CD4-positive, alpha-beta T cell treated with Interleukin-15 for 1 hour (primary cell): ENCODE data around the gene PRPF38A.

Source experiments
- DNase-seq: peaks from one replicate; pipeline ENCODE4 v3.0.0-alpha.2; 2020

Gene PRPF38A

DNA sequence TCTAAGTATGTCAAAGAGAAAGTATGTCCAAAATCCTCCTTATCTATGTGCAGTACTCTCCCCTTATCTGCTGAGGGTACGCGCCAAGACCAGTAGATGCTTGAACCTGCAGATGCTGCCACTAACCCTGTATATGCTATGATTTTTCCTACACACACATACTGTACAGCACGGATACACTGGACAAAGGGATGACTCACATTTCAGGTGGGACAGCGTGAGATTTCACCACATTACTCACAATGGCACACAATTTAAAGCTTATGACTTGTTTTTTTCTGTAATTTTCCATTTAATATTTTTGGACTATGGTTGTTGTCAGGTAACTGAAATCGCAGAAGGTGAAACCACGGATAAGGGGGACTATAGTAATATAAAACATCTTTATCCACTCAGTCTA is 4.3 kb upstream of the PRPF38A start:
- DNase-seq = no peak

DNA sequence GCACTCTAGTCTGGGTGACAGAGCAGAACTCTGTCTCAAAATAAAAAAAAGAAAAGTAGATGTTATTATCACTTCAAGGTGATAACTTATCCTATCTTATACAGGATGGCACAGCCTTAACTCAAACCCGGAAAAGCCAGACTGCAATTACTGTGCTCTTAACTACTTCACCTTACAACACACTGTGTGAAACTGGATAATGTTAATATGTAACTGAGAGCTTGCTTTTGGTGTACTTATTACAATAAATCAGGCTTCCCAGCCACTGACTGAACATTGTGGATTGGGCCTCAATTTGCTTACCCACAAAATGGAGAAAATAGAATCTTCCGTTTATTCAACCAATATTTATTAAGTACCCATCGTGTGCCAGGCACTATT is 1.6 kb upstream of the PRPF38A start:
- DNase-seq = no peak

DNA sequence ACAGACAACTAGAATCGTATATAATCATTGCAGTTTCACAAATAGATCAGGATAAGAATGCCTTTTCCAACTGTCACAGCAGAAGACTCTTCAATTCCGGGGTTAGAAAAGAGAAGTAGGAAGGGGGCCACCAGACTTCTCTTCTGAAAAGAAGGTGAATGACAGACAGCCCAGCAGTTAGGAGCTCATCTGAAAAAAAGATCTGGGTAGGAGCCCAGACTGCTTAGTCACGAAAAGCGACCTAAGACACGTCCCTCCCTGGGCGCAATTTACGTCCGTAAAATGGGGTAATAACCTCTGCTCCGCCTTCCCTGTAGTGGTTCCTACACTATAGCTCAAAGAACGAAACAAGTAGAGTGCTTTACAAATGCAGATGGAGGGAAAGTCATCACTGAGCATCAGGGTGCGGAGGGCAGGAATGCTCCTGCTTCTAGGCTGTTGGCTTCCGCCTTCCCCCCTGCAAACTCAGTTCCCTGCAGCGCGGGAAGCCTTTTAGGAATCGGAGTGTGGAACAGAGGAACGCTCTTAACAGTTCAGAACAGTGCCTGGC is 761 bp upstream of the PRPF38A start:
- DNase-seq = peak; percentile 35

DNA sequence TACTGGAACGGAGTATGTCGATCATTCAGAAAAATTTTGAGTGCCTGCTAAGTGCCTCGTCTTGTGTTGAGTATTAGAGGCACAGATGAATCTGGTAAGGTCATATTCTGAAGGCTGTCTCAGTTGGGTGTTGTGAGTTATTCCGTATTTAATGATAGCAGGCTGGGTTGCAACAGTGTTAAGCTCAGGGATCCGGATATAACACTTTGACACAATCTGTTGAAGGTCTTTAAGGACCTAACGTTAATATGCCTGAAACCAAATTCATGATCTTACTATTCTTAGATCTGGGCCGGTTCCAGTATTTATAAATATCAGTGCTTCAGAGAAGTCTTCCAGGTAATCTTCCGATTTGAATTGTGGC is 555 bp downstream of the PRPF38A start:
- no peak for DNase-seq

DNA sequence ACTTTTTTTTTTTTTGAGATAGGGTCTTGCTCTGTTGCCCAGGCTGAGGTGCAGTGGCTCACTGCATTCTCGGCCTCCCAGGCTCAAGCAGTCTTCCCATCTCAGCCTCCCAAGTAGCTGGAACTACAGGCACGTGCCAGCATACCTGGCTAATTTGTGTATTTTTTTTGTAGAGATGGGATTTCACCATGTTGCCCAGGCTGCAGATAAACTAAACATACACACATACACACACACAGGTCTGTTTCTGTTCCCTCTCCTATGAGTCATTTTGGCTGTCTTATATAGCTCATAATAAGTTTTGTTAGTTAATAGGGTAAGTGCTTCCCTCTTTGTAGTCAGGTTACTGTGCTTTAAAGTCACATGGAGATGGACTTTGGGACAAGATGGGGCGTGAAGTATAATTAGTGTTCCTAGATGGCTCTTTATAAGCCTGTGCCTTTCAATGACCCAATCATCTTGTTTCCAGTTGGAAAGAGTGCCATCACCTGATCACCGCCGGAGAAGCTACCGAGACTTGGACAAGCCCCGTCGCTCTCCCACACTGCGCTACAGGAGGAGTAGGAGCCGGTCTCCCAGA is 9.1 kb downstream of the PRPF38A start:
- no peak for DNase-seq

DNA sequence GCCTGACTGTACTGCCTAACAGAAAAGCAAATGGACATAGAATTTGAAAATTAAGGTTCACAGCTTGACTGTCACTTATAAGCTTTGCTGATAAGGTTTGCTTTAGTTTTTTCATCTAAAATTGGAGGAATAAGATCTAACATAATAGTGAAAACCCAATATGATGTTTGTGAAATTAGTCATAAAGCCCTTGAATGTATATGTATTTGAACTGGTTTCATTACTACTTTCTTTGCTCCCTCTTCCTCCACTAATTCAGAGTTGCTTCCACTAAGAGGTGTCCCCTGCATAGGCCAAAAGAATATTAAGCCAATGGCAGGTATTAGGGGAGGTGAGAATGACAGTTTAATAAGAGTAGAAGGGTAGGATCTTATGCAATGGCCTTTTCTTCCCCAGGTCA is 10.5 kb downstream of the PRPF38A start:
- DNase-seq = no peak

DNA sequence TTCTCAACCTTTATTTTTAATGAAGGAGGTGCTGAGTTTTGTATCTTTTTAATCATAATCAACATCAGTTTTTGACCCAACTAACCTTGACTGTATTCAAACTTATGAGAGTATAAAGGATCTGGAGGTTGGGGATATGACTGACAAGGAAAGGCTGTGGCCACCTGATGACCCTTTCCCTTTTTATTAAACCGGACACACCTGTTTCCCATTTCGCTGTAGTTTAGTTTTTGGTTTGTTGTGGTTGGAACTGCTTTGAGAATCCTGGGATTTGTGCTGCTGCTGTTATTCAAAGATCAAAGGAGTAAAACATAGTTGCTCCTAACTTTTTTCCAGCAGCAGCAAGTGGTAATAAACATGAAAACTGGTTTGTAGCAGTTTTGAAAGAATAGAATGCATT is 12.4 kb downstream of the PRPF38A start:
- DNase-seq = no peak

DNA sequence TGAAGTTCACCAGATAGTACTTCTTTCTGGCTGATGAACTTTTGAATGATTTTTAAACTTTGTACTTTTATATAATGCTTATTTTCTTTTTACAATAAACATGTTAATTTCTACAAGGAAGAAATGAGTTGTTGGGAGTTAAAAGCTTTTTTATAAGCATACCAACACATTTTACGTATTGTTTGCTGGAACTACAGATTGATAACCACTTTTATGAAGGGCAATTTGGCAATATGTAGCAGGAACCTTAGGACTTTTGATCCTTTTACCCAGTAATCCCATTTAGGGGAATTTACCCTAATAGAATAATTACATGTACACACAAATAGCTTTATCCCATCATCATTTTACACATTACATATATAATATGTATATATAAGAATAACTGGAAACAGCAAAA is 16.3 kb downstream of the PRPF38A start:
- DNase-seq = no peak

DNA sequence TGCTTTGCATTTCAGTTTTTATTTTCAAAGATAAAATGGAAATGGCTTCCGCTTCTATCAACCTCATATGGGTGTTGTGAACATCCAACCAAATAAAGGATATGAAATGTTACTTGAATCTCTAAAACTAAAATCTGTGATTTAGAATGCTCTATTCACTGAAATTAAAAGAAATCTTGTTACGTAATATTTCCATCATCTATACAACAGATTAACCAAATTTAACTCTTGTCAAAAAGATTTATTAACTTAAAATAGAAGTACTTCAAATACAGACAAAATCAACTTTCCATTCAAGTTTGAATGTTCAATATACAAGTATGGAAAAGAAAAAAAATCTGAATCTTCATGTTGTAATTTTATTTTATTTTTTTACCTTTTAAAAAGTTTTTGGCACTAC is 18.7 kb downstream of the PRPF38A start:
- no peak for DNase-seq

DNA sequence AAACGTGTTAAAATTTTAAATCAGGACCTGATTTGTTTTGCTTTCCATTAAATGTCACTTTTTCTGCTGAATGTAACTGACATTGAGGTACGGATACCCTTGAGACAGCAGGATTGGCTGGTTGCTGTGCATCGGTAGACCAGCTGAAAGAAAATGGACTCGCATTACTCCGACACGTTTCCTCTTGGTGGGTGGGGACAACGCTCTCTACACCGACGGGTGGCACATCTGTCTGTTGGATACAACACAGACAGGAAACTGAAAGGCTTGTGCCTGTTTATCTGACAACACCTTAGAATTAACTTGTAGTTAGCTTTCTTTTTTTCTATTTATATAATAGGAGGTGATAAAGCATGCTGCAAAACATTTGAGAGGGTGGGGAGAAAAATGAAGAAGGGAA is 19.4 kb downstream of the PRPF38A start:
- DNase-seq = peak; percentile 77

DNA sequence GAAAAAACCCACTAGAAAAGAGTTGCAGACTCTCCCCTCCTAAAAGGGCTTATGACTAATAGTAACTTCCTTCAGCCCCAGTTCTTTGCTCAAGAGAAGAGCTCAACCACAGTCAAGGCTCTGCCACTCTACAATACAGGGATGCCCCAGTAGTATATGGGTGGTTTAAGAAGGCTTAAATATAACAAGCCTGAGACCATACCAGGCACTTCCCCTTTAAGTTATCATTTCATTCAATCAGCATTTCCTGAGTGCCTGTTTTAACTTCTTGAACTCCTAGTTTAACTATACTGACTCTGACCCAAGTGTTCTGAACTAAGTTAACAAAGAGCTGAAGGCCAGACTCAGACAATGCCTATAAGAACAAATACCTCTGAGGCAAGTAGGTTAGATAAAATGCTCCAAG is 19.8 kb downstream of the PRPF38A start:
- peak; percentile 23 for DNase-seq

DNA sequence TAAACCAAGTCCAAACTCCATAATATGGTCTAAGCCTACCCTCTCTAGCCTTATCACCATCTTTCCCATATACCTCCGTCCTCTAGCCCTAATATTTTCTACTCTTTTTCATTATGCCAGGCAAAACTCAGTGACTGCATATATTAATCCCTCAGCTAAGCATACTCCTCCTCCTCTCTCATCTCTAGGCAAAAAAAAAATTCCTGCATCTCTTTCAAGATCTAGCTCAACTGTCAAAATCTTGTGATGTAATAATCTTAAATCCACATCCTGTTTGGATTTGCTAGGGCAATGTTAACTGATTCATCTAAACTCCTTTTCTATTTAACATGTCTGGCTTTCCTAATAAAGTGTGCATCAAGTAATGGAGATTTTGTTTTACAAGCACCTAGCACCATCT is 20.4 kb downstream of the PRPF38A start:
- DNase-seq = no peak

DNA sequence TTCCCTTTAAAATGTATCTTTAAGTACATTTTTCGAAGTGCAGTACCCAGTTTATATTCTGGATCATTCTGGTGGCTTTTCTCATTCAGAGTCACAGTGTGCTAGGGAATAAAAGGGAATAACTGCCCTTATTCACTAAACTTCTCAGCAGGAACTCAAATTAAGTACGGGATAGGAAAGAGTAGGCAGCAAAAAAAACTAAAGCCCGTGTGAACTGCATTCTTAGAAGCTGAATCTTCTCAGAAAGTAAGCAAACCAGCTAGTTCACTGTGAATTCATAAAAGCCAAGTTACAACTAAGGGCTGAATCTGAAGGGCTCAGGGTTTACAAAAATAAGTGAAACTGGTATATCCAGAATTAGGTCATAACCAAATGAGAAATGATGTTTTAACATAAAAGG is 22.0 kb downstream of the PRPF38A start:
- DNase-seq = no peak

DNA sequence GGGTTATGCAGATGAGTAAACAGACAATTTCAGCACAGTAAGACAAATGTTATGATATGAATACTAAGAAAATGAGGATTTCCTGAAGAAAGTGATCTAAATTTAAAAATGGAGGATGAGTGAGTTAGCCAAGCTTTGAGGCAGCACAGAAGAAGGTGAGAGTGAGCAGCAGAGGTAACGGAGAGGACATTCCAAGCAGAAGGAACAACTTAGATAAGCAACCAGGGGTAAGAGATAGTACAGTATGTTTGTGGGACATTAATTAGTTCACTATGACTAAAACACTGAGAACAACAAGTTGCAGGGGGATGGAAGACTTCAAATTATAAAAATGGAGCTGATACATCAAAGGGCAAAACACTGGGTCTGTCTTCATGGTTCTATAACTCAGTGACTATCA is 22.8 kb downstream of the PRPF38A start:
- no peak for DNase-seq

DNA sequence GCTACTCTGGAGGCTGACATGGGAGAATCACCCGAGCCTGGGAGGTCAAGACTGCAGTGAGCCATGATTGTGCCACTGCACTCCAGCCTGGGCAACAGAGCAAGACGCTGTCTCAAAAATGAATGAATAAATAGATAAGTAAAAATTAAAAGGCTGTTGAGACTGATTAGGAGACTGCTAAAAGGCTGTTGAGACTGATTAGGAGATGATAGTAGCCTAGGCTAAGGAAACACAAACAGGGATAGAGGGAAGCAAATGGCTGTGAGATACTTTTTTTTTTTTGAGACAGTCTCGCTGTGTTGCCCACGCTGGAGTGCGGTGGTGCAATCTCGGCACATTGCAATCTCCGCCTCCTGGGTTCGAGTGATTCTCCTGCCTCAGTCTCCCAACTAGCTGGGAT is 28.4 kb downstream of the PRPF38A start:
- no peak for DNase-seq

DNA sequence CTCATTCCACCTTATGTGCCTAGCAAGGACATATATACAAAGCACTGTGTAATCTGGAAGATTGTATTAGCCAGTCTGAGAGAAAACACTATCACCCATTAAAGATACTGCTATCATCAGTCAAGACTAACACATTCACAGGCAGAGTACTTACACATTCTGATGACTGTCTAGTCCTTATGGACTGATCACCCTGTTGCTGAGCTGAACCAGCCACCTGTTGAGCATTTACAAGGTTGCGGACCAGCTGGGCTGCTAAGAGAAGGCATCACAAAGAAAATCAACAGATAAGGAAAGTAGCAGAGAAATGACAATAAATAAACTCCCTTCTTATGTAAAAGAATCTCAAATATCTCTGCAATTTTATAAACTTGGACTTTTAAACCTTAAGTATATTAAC is 30.8 kb downstream of the PRPF38A start:
- no peak for DNase-seq

DNA sequence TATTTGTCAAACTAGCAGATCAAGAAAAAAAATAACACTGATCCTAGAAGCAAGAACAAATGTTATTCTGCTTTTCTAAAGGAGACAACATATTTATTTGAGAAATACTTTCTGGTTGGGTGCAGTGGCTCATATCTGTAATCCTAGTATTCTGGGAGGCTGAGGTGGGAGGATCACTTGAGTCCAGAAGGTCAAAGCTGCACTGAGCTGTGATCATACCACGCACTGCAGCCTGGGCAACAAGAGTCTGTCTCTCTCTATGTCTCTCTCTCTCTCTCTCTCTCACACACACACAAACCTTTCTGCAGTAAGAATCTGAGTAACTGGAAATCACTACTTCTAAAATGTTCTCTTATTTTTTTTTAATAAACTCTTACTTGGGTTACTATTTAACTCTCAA is 31.2 kb downstream of the PRPF38A start:
- no peak for DNase-seq

DNA sequence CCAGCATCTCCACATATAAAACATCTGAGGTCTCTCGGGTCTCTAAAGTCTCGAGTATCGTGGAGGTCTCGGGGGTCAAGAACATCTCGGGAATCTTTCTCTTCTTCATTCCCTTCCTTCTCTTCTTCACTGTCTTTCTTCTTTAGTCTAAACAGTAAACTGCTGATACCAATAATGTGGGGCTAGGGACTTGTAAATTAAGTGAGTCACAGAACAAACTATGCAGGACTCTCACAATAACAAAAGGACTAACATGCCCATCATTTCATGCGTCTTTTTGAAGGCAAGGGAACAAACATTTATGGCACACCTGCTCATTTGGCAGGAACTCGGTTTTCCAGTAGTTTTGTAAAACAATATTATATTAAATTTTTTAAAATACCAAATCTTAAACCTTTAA is 32.4 kb downstream of the PRPF38A start:
- no peak for DNase-seq

DNA sequence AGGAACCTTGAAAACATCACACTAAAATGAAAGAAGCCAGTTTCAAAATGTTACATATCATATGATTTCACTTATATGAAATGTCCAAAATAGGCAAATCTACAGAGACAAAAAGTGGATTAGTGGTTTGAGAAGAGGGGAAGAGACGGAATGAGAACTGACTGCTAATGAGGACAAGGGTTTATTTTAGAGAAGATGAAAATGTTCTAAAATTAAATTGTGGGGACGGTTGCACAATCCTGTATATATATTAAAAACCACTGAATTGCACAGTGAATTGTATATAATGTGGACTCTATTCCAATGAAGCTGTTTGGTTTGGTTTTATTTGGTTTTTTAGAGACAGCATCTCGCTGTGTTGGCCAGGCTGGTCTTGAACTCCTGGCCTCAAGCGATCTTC is 35.6 kb downstream of the PRPF38A start:
- DNase-seq = no peak

DNA sequence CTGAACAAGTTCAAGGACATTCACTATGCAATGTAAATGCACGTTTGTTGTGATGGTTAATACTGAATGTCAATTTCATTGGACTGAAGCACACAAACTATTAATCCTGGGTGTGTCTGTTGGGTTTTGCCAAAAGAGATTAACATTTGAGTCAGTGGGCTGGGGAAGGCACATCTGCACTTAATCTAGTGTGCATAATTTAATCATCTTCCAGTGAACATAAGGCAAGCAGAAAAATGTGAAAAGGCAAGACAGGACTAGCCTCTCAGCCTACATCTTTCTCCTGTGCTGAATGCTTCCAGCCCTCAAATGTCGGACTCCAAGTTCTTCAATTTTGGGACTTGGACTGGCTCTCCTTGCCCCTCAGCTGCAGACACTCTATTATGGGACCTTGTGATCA is 40.1 kb downstream of the PRPF38A start:
- DNase-seq = no peak

DNA sequence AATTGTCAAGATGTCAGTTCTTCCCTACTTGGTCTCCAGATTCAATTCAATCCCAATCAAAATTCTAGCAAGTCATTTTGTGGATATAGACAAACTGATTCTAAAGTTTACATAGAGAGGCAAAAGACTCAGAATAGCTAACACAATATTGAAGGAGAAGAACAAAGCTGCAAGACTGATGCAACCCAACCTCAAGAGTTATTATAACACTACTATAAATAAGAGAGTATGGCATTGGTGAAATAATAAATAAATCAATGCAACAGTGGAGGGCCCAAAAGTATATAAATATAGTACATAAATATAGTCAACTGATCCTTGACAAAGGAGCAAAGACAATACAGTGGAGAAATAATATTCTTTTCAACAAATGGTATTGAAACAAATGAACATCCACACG is 49.7 kb downstream of the PRPF38A start:
- no peak for DNase-seq

DNA sequence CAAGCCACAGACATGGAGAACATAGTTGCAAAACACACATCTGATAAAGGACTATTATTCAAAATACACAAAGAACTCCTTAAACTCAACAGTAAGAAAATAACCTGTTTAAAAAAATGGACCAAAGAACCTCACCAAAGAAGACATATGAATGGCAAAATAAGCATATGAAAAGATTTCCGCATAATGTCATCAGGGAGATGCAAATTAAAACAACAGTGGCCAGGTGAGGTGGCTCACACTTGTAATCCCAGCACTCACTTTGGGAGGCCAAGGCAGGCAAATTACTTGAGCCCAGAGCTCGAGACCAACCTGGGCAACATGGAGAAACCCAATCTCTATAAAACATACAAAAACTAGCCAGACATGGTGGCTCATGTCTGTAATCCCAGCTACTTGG is 50.4 kb downstream of the PRPF38A start:
- DNase-seq = no peak

DNA sequence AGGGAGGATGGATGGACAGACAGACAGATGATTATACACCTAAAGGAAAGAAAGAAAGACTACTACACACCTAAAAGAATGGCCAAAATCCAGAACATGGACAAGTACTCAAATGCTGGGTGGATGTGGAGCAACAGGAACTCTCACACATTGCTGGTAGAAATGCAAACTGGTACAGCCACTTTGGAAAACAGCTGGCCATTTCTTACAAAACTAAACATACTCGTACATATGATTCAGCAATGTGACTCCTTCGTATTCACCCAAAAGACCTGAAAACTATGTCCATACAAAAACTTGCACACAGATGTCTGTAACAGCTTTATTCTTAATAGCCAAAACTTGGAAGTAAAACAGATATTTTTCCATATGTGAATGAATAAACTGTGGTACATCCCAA is 51.3 kb downstream of the PRPF38A start:
- DNase-seq = no peak

DNA sequence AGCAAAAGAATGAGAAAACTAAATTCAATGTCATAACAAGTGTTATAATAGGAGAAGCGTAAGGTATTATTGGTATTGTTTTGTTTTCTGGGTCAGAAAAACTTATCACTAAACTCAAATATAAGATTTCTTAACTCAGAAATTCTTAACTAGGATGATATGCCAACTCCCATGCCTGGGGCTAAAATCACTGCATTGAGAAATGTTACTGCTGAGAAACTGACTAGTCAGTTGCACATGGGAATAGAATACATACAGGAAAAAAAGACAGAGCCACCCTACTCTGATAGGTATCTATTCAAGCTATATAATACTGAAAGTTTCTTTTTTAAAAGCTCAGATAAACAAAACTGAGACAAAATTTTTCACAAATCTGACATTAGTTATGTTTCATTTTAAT is 56.3 kb downstream of the PRPF38A start:
- DNase-seq = no peak

DNA sequence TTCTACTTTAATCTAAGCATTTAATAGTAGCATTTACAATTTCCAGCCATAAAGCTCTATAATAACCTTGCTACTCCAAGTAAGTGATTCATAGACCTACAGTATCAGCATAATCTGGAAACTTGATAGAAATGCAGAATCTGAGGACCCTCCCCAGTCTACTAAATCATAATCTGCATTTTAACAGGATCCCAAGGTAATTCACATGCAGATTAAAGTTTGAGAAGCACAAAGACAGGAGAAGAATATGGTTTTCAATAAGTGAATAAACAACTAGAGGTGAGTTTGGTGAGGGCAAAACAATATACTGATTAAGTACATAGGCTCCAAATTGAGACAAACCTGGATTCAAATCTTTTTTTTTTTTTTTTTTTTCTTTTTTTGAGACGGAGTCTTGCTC is 57.4 kb downstream of the PRPF38A start:
- DNase-seq = no peak

DNA sequence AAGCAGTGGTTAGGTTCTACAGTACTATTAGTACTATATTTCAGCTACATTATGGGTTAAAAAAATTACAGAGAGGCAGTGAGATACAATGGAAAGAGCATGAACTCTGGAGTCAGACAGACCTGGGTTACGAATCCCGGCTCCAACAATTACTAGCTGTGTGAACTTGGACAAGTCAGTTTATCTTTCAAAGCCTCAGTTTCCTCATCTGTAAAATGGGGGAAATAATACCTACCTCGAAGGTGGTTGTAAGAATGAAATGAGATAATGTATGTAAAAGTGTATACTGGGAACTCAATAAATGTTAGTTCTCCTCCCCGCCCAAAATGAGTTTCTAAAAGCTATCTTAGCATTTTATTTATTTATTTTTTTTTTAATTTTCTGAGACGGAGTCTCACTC is 59.5 kb downstream of the PRPF38A start:
- DNase-seq = no peak
